Measurements from ENCODE around the gene PIP5KL1.

GRCh38 chr9:127949827-127950512, 19.4 kb upstream of the PIP5KL1 start:
- TF ChIP-seq CTCF (IDR thresholded peaks at IDR 0.05) (no peak), POLR2A (IDR thresholded peaks at IDR 0.05) (no peak)
